K562 (cell line): ENCODE measurements around the gene GJA9. TPM values are rescaled to one million over a fixed set of nuclear protein-coding genes. Genes with fewer than 3 reads are reported as not detected.

Experiments used
- CHD4 ChIP-seq: fragments of 200-600 bp; sonication (generic); IDR thresholded peaks from 3 replicates; pipeline ENCODE4 v1.6.1; 2012; ENCODE audit warnings: low read depth, mild to moderate bottlenecking, mixed read lengths, low read length, inconsistent platforms; ENCODE audit not compliant: insufficient read depth, insufficient replicate concordance, poor library complexity, severe bottlenecking
- DNMT1 ChIP-seq: fragments of 450-650 bp; IDR thresholded peaks from 2 replicates; pipeline ENCODE4 v1.6.1; 2016; ENCODE audit warnings: antibody characterized with exemption, mild to moderate bottlenecking
- EP400 ChIP-seq: fragments of 450-650 bp; IDR thresholded peaks from 2 replicates; pipeline ENCODE4 v1.6.1; 2017; ENCODE audit warnings: antibody characterized with exemption, mild to moderate bottlenecking, moderate library complexity
- ESRRA ChIP-seq: fragments of 450-650 bp; IDR thresholded peaks from 2 replicates; pipeline ENCODE4 v1.6.1; 2014; ENCODE audit warnings: low read depth, mild to moderate bottlenecking, moderate library complexity, borderline replicate concordance
- ETV5 ChIP-seq: sonication (generic); formaldehyde crosslinking; IDR thresholded peaks from 2 replicates; pipeline ENCODE4 v1.4.0; 2020; ENCODE audit warnings: low read depth, mild to moderate bottlenecking, missing genetic modification reagents
- POLR2H ChIP-seq: IDR thresholded peaks from 2 replicates; pipeline ENCODE4 v1.6.1; 2016; ENCODE audit warnings: missing genetic modification characterization, low read depth, mild to moderate bottlenecking, control low read depth, missing compliant biosample characterization, moderate library complexity
- TOE1 ChIP-seq, 2 experiments: fragments of 450-650 bp in 1 of 2; sonication (generic) in 1 of 2; formaldehyde crosslinking in 1 of 2; IDR thresholded peaks; 2 replicates each; pipeline versions ENCODE4 v1.7.1 to v1.8.0; 2016 to 2022; ENCODE audit warnings: borderline replicate concordance in 2 of 2, mild to moderate bottlenecking in 2 of 2, antibody characterized with exemption in 1 of 2, inconsistent platforms in 1 of 2, low read depth in 1 of 2, missing genetic modification reagents in 1 of 2, moderate library complexity in 1 of 2
- ZNF146 ChIP-seq: IDR thresholded peaks from one replicate; pipeline ENCODE4 v1.6.1; 2018; ENCODE audit warnings: missing compliant biosample characterization; ENCODE audit not compliant: unreplicated experiment
- polyA plus RNA-seq, 8 experiments: library from polyadenylated mRNA; depleted of rRNA in 4 of 8; stranded (reverse) in 5 of 8; unstranded in 3 of 8; fragments of >200 nt; fragmentation: Nextera tagmentation in 2 of 8; fragmentation: Illumina TruSeq in 1 of 8; extraction: Ambion mirVana in 2 of 8; extraction: Trizol in 1 of 8; gene quantifications; 2 replicates each; pipeline versions ENCODE4 v1.2.1 to v1.2.3, GENCODE V29; 2011 to 2014; ENCODE audit warnings: inconsistent platforms in 1 of 8, missing spikeins in 1 of 8
- total RNA-seq, 7 experiments: library from RNA; depleted of rRNA in 6 of 7; stranded (reverse); fragments of >200 nt in 6 of 7; fragmentation: Illumina TruSeq in 2 of 7; extraction: Trizol in 2 of 7; gene quantifications; 2 replicates each; pipeline versions ENCODE4 v1.2.1 to v1.2.3, GENCODE V29; 2011 to 2021; ENCODE audit warnings: low replicate concordance in 1 of 7
- TF ChIP-seq, protein P1 (sequence below), 2 experiments: IDR thresholded peaks; 2 replicates each; pipeline ENCODE4 v1.6.1; 2012; ENCODE audit warnings: improper control_type of control experiment in 2 of 2, low read depth in 2 of 2, low read length in 2 of 2, borderline replicate concordance in 1 of 2
- TF ChIP-seq, protein P2 (sequence below), 2 experiments: fragments of 450-650 bp in 1 of 2; sonication (generic) in 1 of 2; formaldehyde crosslinking; conservative IDR thresholded peaks; 2 replicates each; pipeline versions ENCODE4 v1.4.0 to v1.8.1; 2020 to 2022; ENCODE audit warnings: mild to moderate bottlenecking in 1 of 2, missing genetic modification reagents in 1 of 2
- TF ChIP-seq, protein P3 (sequence below), 2 experiments: fragments of 450-650 bp in 1 of 2; sonication (generic) in 1 of 2; formaldehyde crosslinking in 1 of 2; IDR thresholded peaks in 1 of 2; conservative IDR thresholded peaks in 1 of 2; 2 replicates each; pipeline versions ENCODE4 v1.6.1 to v1.8.1; 2016 to 2023; ENCODE audit warnings: mild to moderate bottlenecking in 2 of 2, moderate library complexity in 2 of 2, inconsistent platforms in 1 of 2, missing genetic modification reagents in 1 of 2
- TF ChIP-seq, protein P4 (sequence below), 2 experiments: fragments of 450-650 bp; IDR thresholded peaks; 2 replicates each; pipeline ENCODE4 v1.6.1; 2018; ENCODE audit warnings: mild to moderate bottlenecking in 2 of 2, low read depth in 1 of 2; ENCODE audit not compliant: partially characterized antibody in 2 of 2
- TF ChIP-seq, protein P5 (sequence below): sonication (generic); formaldehyde crosslinking; IDR thresholded peaks from 2 replicates; pipeline ENCODE4 v1.8.0; 2022; ENCODE audit warnings: mild to moderate bottlenecking, missing genetic modification reagents

The GJA9 gene
- total and polyA plus RNA-seq, 9 of the 15 experiments (the other 6 are each of a cell fraction or from before 2014, with no cell fraction given), result not detected

DNA sequence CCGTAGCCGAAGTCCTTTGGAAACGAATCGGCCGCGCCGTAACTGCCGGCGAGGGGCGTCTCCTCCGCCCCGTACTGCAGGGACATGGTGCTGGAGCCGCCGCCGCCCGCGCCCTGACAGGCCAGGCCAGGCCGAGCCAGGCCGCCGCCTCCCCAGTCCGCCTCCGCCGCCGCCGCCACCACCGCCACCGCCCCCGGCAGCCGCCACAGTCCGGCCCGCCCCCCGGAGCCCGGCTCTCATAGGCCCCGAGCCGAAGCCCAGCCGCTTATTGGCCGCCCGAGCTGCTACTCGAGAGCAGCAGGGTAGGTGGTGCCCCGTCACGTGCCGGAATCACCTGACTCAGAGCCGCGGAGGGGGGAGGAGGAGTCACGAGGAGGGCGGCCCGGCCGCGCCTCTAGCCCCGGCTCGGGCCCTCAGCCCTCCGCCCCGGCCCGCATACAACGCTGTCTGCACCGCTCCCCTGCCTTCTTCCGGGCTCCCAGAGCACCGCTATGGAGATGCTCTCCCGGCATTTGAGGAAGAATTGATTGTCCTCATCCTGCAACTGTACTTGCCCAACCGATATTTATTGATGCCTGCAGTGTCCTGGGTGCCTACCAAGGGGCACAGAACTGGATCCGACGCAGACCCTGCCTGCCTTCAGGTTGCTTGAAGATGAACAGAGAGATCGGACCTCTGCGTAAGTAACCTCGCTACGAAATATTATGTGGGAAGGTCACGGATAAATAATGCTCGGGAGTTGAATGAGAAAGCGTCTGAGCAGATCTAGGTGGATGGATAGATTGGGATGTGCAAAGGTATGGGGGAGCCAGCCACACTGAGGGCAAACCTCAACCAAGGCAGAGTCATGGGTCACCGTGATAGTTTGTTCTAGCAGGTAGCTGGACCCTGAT lies 21.6 kb downstream of the GJA9 start, which contains the start of gene RRAGC (continued):
- TF ChIP-seq, protein P1, sequence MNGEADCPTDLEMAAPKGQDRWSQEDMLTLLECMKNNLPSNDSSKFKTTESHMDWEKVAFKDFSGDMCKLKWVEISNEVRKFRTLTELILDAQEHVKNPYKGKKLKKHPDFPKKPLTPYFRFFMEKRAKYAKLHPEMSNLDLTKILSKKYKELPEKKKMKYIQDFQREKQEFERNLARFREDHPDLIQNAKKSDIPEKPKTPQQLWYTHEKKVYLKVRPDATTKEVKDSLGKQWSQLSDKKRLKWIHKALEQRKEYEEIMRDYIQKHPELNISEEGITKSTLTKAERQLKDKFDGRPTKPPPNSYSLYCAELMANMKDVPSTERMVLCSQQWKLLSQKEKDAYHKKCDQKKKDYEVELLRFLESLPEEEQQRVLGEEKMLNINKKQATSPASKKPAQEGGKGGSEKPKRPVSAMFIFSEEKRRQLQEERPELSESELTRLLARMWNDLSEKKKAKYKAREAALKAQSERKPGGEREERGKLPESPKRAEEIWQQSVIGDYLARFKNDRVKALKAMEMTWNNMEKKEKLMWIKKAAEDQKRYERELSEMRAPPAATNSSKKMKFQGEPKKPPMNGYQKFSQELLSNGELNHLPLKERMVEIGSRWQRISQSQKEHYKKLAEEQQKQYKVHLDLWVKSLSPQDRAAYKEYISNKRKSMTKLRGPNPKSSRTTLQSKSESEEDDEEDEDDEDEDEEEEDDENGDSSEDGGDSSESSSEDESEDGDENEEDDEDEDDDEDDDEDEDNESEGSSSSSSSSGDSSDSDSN (IDR thresholded peaks at IDR 0.05; ENCODE audit: borderline replicate concordance in 1 of 2, low read depth in 2 of 2, low read length in 2 of 2), result no peak
- no peak for TF ChIP-seq CHD4
- peak; percentile 90 for TF ChIP-seq EP400
- TF ChIP-seq ZNF146 (CRISPR knock-in tag), result no peak
- TF ChIP-seq, protein P2, sequence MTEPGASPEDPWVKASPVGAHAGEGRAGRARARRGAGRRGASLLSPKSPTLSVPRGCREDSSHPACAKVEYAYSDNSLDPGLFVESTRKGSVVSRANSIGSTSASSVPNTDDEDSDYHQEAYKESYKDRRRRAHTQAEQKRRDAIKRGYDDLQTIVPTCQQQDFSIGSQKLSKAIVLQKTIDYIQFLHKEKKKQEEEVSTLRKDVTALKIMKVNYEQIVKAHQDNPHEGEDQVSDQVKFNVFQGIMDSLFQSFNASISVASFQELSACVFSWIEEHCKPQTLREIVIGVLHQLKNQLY (CRISPR knock-in tag; conservative IDR thresholded peaks at IDR 0.05), result no peak; a peak in 1 of 4 replicates
- no peak for TF ChIP-seq ETV5 (CRISPR knock-in tag)
- TF ChIP-seq ESRRA, result peak; percentile 61; the same call in 1 of the 2 replicates
- TF ChIP-seq, protein P3, sequence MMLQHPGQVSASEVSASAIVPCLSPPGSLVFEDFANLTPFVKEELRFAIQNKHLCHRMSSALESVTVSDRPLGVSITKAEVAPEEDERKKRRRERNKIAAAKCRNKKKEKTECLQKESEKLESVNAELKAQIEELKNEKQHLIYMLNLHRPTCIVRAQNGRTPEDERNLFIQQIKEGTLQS (IDR thresholded peaks at IDR 0.05), result peak; percentile 66
- TF ChIP-seq, protein P3 (CRISPR knock-in tag; conservative IDR thresholded peaks at IDR 0.05), result no peak
- no peak for TF ChIP-seq POLR2H (tag)
- TF ChIP-seq, protein P4, sequence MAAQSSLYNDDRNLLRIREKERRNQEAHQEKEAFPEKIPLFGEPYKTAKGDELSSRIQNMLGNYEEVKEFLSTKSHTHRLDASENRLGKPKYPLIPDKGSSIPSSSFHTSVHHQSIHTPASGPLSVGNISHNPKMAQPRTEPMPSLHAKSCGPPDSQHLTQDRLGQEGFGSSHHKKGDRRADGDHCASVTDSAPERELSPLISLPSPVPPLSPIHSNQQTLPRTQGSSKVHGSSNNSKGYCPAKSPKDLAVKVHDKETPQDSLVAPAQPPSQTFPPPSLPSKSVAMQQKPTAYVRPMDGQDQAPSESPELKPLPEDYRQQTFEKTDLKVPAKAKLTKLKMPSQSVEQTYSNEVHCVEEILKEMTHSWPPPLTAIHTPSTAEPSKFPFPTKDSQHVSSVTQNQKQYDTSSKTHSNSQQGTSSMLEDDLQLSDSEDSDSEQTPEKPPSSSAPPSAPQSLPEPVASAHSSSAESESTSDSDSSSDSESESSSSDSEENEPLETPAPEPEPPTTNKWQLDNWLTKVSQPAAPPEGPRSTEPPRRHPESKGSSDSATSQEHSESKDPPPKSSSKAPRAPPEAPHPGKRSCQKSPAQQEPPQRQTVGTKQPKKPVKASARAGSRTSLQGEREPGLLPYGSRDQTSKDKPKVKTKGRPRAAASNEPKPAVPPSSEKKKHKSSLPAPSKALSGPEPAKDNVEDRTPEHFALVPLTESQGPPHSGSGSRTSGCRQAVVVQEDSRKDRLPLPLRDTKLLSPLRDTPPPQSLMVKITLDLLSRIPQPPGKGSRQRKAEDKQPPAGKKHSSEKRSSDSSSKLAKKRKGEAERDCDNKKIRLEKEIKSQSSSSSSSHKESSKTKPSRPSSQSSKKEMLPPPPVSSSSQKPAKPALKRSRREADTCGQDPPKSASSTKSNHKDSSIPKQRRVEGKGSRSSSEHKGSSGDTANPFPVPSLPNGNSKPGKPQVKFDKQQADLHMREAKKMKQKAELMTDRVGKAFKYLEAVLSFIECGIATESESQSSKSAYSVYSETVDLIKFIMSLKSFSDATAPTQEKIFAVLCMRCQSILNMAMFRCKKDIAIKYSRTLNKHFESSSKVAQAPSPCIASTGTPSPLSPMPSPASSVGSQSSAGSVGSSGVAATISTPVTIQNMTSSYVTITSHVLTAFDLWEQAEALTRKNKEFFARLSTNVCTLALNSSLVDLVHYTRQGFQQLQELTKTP (IDR thresholded peaks at IDR 0.05; ENCODE audit: low read depth in 1 of 2, partially characterized antibody in 2 of 2), result peak in 1 of 2 experiments; percentile 60
- peak; percentile 98 for TF ChIP-seq TOE1 (IDR thresholded peaks at IDR 0.05; ENCODE audit: borderline replicate concordance)
- no peak for TF ChIP-seq TOE1 (CRISPR knock-in tag; IDR thresholded peaks at IDR 0.05; ENCODE audit: borderline replicate concordance, low read depth)
- TF ChIP-seq, protein P5, sequence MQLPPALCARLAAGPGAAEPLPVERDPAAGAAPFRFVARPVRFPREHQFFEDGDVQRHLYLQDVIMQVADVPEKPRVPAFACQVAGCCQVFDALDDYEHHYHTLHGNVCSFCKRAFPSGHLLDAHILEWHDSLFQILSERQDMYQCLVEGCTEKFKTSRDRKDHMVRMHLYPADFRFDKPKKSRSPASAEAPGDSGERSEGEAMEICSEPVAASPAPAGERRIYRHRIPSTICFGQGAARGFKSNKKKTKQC (CRISPR knock-in tag), result no peak
- TF ChIP-seq DNMT1, result no peak
